Measurements from ENCODE around the gene GREM2.

- TF ChIP-seq GATA2 (IDR thresholded peaks at IDR 0.05; ENCODE audit: low read depth, low read length): no peak
- TF ChIP-seq GATA3 (IDR thresholded peaks at IDR 0.05; ENCODE audit: low read depth, low read length): no peak
Observed at GRCh38 chr1:240611228-240611618, 732 bp downstream of the GREM2 start.

All from SH-SY5Y (cell line).